ENCODE measurements around the gene SERPINA6. TPM values are rescaled to one million over a fixed set of nuclear protein-coding genes. Genes with fewer than 3 reads are reported as not detected.
A peak's percentile ranks its signal among the peaks of the same experiment; 100 is the strongest.

Gene SERPINA6
- total RNA-seq, 1 donor from 2014 or later = not detected

GRCh38 chr14:94320243-94320642 is 2.9 kb downstream of the SERPINA6 start:
- TF ChIP-seq CTCF (IDR thresholded peaks at IDR 0.05; ENCODE audit: borderline replicate concordance) = no peak
- no peak overlapping the region for H3K27ac ChIP-seq (replicated peaks)
- DNase-seq = no peak
- H3K9me3 ChIP-seq (replicated peaks) = peaks cover 11% of the 10 kb centered on the region
- peaks cover 17% of the 10 kb centered on the region for H3K27me3 ChIP-seq (ENCODE audit: low read depth)
- intact Hi-C loops (cut with micrococcal nuclease) = no loop called here
- H3K4me1 ChIP-seq = no peaks in the 10 kb centered on the region
- no peaks in the 10 kb centered on the region for H3K36me3 ChIP-seq
- no peak overlapping the region for H3K4me3 ChIP-seq

DNA sequence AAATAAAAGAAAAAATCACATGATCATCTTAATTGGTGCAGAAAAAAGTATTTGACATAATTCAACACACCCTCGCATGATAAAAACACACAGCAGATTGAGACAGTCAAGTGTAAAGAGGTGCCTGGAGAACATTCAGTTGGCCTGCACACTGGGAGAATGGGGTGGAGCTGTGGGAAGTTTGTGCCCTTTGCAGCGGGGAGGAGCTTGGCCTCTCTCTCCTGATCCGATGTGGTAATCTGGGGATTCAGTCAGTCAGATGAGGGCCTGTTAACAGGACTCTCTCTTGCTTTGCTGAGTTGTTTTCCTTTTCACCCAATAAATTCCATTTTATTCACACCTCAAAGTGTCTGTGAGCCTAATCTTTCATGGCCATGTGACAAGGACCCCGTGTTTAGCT is 5.9 kb downstream of the SERPINA6 start:
- intact Hi-C loops (cut with micrococcal nuclease) = no loop called here

DNA sequence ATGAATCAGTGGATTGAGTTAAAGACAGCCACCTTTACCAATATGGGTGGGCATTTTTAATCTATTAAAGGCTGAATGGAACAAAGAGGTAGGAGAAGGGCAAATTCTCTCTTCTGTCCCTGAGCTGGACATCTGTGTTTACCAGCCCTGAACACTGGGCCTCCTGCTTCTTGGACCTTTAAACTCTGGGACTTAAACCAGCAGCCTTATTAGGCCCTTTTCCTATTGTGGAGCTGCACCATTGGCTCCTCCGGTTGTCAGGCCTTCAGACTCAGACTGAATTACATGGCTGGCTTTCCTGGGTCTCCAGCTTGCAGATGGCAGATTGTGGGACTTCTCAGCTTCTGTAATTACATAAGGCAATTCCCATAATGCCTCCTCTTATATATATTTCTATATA is 6.4 kb downstream of the SERPINA6 start:
- Histone ChIP-seq H3K9me3 (replicated peaks) (peaks cover 16% of the 10 kb centered on the region), H3K4me3 (no peak overlapping the region), H3K36me3 (no peaks in the 10 kb centered on the region), H3K27ac (replicated peaks) (no peak overlapping the region), H3K27me3 (ENCODE audit: low read depth) (peaks cover 21% of the 10 kb centered on the region), H3K4me1 (no peaks in the 10 kb centered on the region)
- TF ChIP-seq CTCF (IDR thresholded peaks at IDR 0.05; ENCODE audit: borderline replicate concordance) = no peak
- no peak for DNase-seq
- intact Hi-C loops (cut with micrococcal nuclease) = no loop called here

More for the DNA sequence above, 5.9 kb downstream of the SERPINA6 start:
- H3K4me1 ChIP-seq = no peaks in the 10 kb centered on the region
- no peak for TF ChIP-seq CTCF (IDR thresholded peaks at IDR 0.05; ENCODE audit: borderline replicate concordance)
- no peak overlapping the region for H3K27ac ChIP-seq (replicated peaks)
- peaks cover 20% of the 10 kb centered on the region for H3K27me3 ChIP-seq (ENCODE audit: low read depth)
- DNase-seq = peak; percentile 31
- H3K4me3 ChIP-seq = no peak overlapping the region
- H3K36me3 ChIP-seq = no peaks in the 10 kb centered on the region
- H3K9me3 ChIP-seq (replicated peaks) = peaks cover 16% of the 10 kb centered on the region

DNA sequence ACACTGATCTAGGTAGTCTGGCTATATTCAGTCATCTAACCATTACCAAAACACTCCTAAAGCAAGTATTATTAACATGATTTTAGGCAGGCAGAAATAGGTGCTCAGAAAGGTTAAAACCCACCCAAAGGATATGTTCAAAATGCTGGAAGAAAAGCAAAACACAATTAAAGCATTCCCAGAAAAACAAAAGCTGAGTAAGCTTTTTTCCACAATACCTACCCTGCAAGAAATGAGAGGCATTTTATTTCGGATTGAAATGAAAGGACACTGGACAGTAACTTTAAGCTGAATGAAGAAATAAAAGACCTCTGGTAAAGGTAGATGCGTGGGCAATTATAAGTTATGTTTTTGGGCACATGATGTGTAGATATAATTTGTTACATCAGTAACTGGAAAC is 8.2 kb downstream of the SERPINA6 start:
- Histone ChIP-seq H3K36me3 (no peaks in the 10 kb centered on the region), H3K27ac (replicated peaks) (no peak overlapping the region), H3K4me1 (no peaks in the 10 kb centered on the region), H3K9me3 (replicated peaks) (peaks cover 16% of the 10 kb centered on the region), H3K4me3 (no peak overlapping the region), H3K27me3 (ENCODE audit: low read depth) (peaks cover 17% of the 10 kb centered on the region)
- TF ChIP-seq CTCF (IDR thresholded peaks at IDR 0.05; ENCODE audit: borderline replicate concordance) = no peak
- DNase-seq = no peak
- intact Hi-C loops (cut with micrococcal nuclease) = no loop called here

DNA sequence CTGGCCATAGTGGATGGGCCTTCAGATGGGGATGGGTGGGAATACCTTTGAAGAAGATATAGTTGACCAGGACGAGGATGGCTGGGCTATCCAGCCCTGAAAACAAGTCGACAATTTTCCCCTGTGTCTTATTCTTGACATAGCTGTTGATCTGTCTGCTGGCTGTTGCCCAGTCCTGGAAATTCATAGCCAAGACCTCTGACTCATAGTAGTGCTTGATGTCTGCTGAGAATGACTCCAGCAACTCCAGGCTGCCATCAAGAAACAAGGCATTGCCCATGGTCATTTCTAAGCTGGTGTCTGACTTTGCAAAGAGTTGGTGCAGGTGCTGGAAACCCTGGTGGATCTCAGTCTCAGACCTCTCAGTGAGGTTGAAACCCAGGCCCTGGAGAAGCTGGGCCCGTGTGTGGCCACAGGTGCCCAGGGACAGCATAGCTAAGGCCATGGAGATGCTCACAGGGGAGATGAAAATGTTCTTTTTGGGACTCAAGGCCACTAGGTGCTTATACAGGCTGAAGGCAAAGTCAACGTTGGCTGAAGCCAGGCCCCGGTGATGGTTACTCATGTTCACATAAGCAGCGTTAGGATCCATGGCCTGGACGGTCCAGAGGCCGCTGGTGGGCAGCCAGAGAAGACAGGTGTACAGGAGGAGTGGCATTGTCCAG is 9.0 kb downstream of the SERPINA6 start:
- Histone ChIP-seq H3K27ac (replicated peaks) (no peak overlapping the region), H3K36me3 (no peaks in the 10 kb centered on the region), H3K27me3 (ENCODE audit: low read depth) (peaks cover 23% of the 10 kb centered on the region), H3K4me3 (no peak overlapping the region), H3K9me3 (replicated peaks) (peaks cover 16% of the 10 kb centered on the region), H3K4me1 (no peaks in the 10 kb centered on the region)
- intact Hi-C loops (cut with micrococcal nuclease) = no loop called here
- no peak for DNase-seq
- no peak for TF ChIP-seq CTCF (IDR thresholded peaks at IDR 0.05; ENCODE audit: borderline replicate concordance)
